Activated naive CD8-positive, alpha-beta T cell (primary cell): ENCODE results near the gene WNT4.

Experiments used
- H3K27ac Mint-ChIP-seq: one replicate; pipeline ENCODE4 v1.8.0; 2021; ENCODE audit warnings: mixed read lengths
- H3K27me3 Mint-ChIP-seq: one replicate; pipeline ENCODE4 v1.8.0; 2021; ENCODE audit warnings: mixed read lengths
- H3K36me3 Mint-ChIP-seq: one replicate; pipeline ENCODE4 v1.8.0; 2021; ENCODE audit warnings: mixed read lengths
- H3K4me1 Mint-ChIP-seq: one replicate; pipeline ENCODE4 v1.8.0; 2021; ENCODE audit warnings: low read depth, mixed read lengths
- H3K4me3 Mint-ChIP-seq: one replicate; pipeline ENCODE4 v1.8.0; 2021; ENCODE audit warnings: mild to moderate bottlenecking, mixed read lengths
- H3K9me3 Mint-ChIP-seq: one replicate; pipeline ENCODE4 v1.8.0; 2021; ENCODE audit warnings: low read depth, mixed read lengths

WNT4 gene

GRCh38 chr1:22143065-22144033 is at the start of gene WNT4:
WNT4 (minus strand) TSS chr1:22143097; CDS start chr1:22142922, 175 bp downstream.
- Mint-ChIP-seq H3K9me3 (no peaks in the 10 kb centered on the region), H3K36me3 (no peaks in the 10 kb centered on the region), H3K27me3 (peaks cover 37% of the 10 kb centered on the region), H3K4me1 (peaks cover 5% of the 10 kb centered on the region), H3K27ac (no peak within 1 kb of the TSS), H3K4me3 (peak within 1 kb of the TSS; percentile 74)

- Mint-ChIP-seq H3K27me3 (peaks cover 6% of the 10 kb centered on the region), H3K9me3 (no peaks in the 10 kb centered on the region), H3K36me3 (no peaks in the 10 kb centered on the region), H3K4me1 (no peaks in the 10 kb centered on the region), H3K27ac (no peak overlapping the region), H3K4me3 (no peak overlapping the region)
Observed at GRCh38 chr1:22190731-22191130, 47.8 kb upstream of the WNT4 start.

GRCh38 chr1:22190251-22190650 is 47.4 kb upstream of the WNT4 start:
- peaks cover 8% of the 10 kb centered on the region for H3K27me3 Mint-ChIP-seq
- H3K27ac Mint-ChIP-seq = no peak overlapping the region
- H3K4me1 Mint-ChIP-seq = no peaks in the 10 kb centered on the region
- no peak overlapping the region for H3K4me3 Mint-ChIP-seq
- no peaks in the 10 kb centered on the region for H3K9me3 Mint-ChIP-seq
- no peaks in the 10 kb centered on the region for H3K36me3 Mint-ChIP-seq

- no peaks in the 10 kb centered on the region for H3K36me3 Mint-ChIP-seq
- peaks cover 8% of the 10 kb centered on the region for H3K27me3 Mint-ChIP-seq
- H3K4me1 Mint-ChIP-seq = no peaks in the 10 kb centered on the region
- H3K4me3 Mint-ChIP-seq = no peak overlapping the region
- H3K9me3 Mint-ChIP-seq = no peaks in the 10 kb centered on the region
- H3K27ac Mint-ChIP-seq = no peak overlapping the region
Observed at GRCh38 chr1:22189619-22190018, 46.7 kb upstream of the WNT4 start.

GRCh38 chr1:22188914-22189313 is 46.0 kb upstream of the WNT4 start:
- Mint-ChIP-seq H3K36me3 (no peaks in the 10 kb centered on the region), H3K4me3 (no peak overlapping the region), H3K27me3 (peaks cover 12% of the 10 kb centered on the region), H3K4me1 (no peaks in the 10 kb centered on the region), H3K9me3 (no peaks in the 10 kb centered on the region), H3K27ac (no peak overlapping the region)

GRCh38 chr1:22188436-22188835 is 45.5 kb upstream of the WNT4 start:
- Mint-ChIP-seq H3K27ac (no peak overlapping the region), H3K36me3 (no peaks in the 10 kb centered on the region), H3K27me3 (peaks cover 14% of the 10 kb centered on the region), H3K4me3 (no peak overlapping the region), H3K4me1 (no peaks in the 10 kb centered on the region), H3K9me3 (no peaks in the 10 kb centered on the region)

- H3K9me3 Mint-ChIP-seq = no peaks in the 10 kb centered on the region
- no peaks in the 10 kb centered on the region for H3K4me1 Mint-ChIP-seq
- no peak overlapping the region for H3K27ac Mint-ChIP-seq
- H3K27me3 Mint-ChIP-seq = peaks cover 14% of the 10 kb centered on the region
- H3K4me3 Mint-ChIP-seq = no peak overlapping the region
- no peaks in the 10 kb centered on the region for H3K36me3 Mint-ChIP-seq
Observed at GRCh38 chr1:22186311-22186710, 43.4 kb upstream of the WNT4 start.

GRCh38 chr1:22184892-22185612 is 42.2 kb upstream of the WNT4 start:
- Mint-ChIP-seq H3K36me3 (no peaks in the 10 kb centered on the region), H3K27me3 (peaks cover 16% of the 10 kb centered on the region), H3K27ac (no peak overlapping the region), H3K9me3 (no peaks in the 10 kb centered on the region), H3K4me3 (no peak overlapping the region), H3K4me1 (no peaks in the 10 kb centered on the region)

GRCh38 chr1:22184454-22184853 is 41.6 kb upstream of the WNT4 start:
- Mint-ChIP-seq H3K36me3 (no peaks in the 10 kb centered on the region), H3K4me1 (no peaks in the 10 kb centered on the region), H3K27me3 (peaks cover 14% of the 10 kb centered on the region), H3K9me3 (no peaks in the 10 kb centered on the region), H3K27ac (no peak overlapping the region), H3K4me3 (no peak overlapping the region)

- Mint-ChIP-seq H3K36me3 (no peaks in the 10 kb centered on the region), H3K9me3 (no peaks in the 10 kb centered on the region), H3K27ac (no peak overlapping the region), H3K27me3 (peaks cover 12% of the 10 kb centered on the region), H3K4me1 (peaks cover under 1% of the 10 kb centered on the region), H3K4me3 (no peak overlapping the region)
Observed at GRCh38 chr1:22182715-22183114, 39.8 kb upstream of the WNT4 start.

- Mint-ChIP-seq H3K9me3 (no peaks in the 10 kb centered on the region), H3K4me3 (no peak overlapping the region), H3K27me3 (peaks cover 6% of the 10 kb centered on the region), H3K36me3 (no peaks in the 10 kb centered on the region), H3K27ac (no peak overlapping the region), H3K4me1 (peaks cover 13% of the 10 kb centered on the region)
Observed at GRCh38 chr1:22179197-22179803, 36.4 kb upstream of the WNT4 start.

- H3K27ac Mint-ChIP-seq = no peak overlapping the region
- H3K36me3 Mint-ChIP-seq = no peaks in the 10 kb centered on the region
- peaks cover 2% of the 10 kb centered on the region for H3K27me3 Mint-ChIP-seq
- peaks cover 13% of the 10 kb centered on the region for H3K4me1 Mint-ChIP-seq
- no peak overlapping the region for H3K4me3 Mint-ChIP-seq
- H3K9me3 Mint-ChIP-seq = no peaks in the 10 kb centered on the region
Observed at GRCh38 chr1:22177354-22178003, 34.6 kb upstream of the WNT4 start.

GRCh38 chr1:22176258-22176657 is 33.4 kb upstream of the WNT4 start:
- Mint-ChIP-seq H3K4me1 (peaks cover 13% of the 10 kb centered on the region), H3K27me3 (peaks cover 2% of the 10 kb centered on the region), H3K9me3 (no peaks in the 10 kb centered on the region), H3K4me3 (peak overlapping the region; percentile 64), H3K27ac (no peak overlapping the region), H3K36me3 (no peaks in the 10 kb centered on the region)

- Mint-ChIP-seq H3K27me3 (no peaks in the 10 kb centered on the region), H3K4me3 (no peak overlapping the region), H3K9me3 (no peaks in the 10 kb centered on the region), H3K4me1 (peaks cover 13% of the 10 kb centered on the region), H3K36me3 (no peaks in the 10 kb centered on the region), H3K27ac (no peak overlapping the region)
Observed at GRCh38 chr1:22174446-22175220, 31.7 kb upstream of the WNT4 start.
